Thoracic aorta endothelial cell (primary cell): ENCODE data around the gene OR13G1. TPM values are rescaled to one million over a fixed set of nuclear protein-coding genes. Genes with fewer than 3 reads are reported as not detected.

Experiments
- total RNA-seq: library from RNA; depleted of rRNA; stranded (reverse); fragments of >200 nt; gene quantifications from 2 replicates; pipeline ENCODE4 v1.2.3, GENCODE V29; 2012

Gene OR13G1, protein sequence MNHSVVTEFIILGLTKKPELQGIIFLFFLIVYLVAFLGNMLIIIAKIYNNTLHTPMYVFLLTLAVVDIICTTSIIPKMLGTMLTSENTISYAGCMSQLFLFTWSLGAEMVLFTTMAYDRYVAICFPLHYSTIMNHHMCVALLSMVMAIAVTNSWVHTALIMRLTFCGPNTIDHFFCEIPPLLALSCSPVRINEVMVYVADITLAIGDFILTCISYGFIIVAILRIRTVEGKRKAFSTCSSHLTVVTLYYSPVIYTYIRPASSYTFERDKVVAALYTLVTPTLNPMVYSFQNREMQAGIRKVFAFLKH
- not detected in 2 replicates for total RNA-seq

GRCh38 chr1:247679639-247680038, at the start of gene OR13G1:
Gene OR13G1 (minus strand): TSS chr1:247679739. CDS start chr1:247673041, 6,698 bp downstream.

GRCh38 chr1:247716546-247716945, 37.0 kb upstream of the OR13G1 start, which contains the start of gene OR6F1:
Gene OR6F1 (minus strand): TSS chr1:247716646. CDS start chr1:247712755, 3,891 bp downstream.

Other genes starting within 250 kb of the OR13G1 start
- not detected in 2 replicates for gene OR2B11, start 221.6 kb downstream of the OR13G1 start, total RNA-seq
- not detected in 2 replicates for gene OR2C3, start 143.3 kb downstream of the OR13G1 start, total RNA-seq
- gene GCSAML, start 130.6 kb downstream of the OR13G1 start, total RNA-seq, result not detected in 2 replicates
- not detected in 2 replicates for gene OR2G2, start 91.4 kb downstream of the OR13G1 start, total RNA-seq
- gene OR2G3, start 74.2 kb downstream of the OR13G1 start, total RNA-seq, result not detected in 2 replicates
- not detected in 2 replicates for gene OR6F1, start 36.9 kb upstream of the OR13G1 start, total RNA-seq
- not detected in 2 replicates for gene OR14K1, start 58.9 kb upstream of the OR13G1 start, total RNA-seq
- not detected in 2 replicates for gene OR14A2, start 68.4 kb upstream of the OR13G1 start, total RNA-seq
- gene OR1C1, start 80.8 kb upstream of the OR13G1 start, total RNA-seq, result not detected in 2 replicates
- gene OR14A16, start 144.4 kb upstream of the OR13G1 start, total RNA-seq, result not detected in 2 replicates
- not detected in 2 replicates for gene OR11L1, start 162.2 kb upstream of the OR13G1 start, total RNA-seq
- gene TRIM58, start 177.4 kb upstream of the OR13G1 start, total RNA-seq, result 0.40 and 0.43 TPM in 2 replicates
- gene OR2W3, start 215.8 kb upstream of the OR13G1 start, total RNA-seq, result not detected in 2 replicates
- not detected in 2 replicates for gene OR2T8, start 240.5 kb upstream of the OR13G1 start, total RNA-seq
- gene OR2AJ1, start 245.2 kb upstream of the OR13G1 start, total RNA-seq, result not detected in 2 replicates